GM19452 (cell line): ENCODE results near the gene NUAK2.

ENCODE experiments used
- ATAC-seq: cut with Tn5 transposase; IDR thresholded peaks from one replicate; pipeline ENCODE4 v1.9.1; 2021; ENCODE audit not compliant: unreplicated experiment

NUAK2 gene

GRCh38 chr1:205319081-205320018 lies 2.2 kb downstream of the NUAK2 start:
- ATAC-seq, result no peak

- ATAC-seq, result no peak
Observed at GRCh38 chr1:205318231-205318991, 3.1 kb downstream of the NUAK2 start.

- ATAC-seq, result no peak
Observed at GRCh38 chr1:205317311-205317917, 4.1 kb downstream of the NUAK2 start.

GRCh38 chr1:205316161-205316566 lies 5.4 kb downstream of the NUAK2 start:
- no peak for ATAC-seq

GRCh38 chr1:205315008-205315618 lies 6.4 kb downstream of the NUAK2 start:
- no peak for ATAC-seq

- no peak for ATAC-seq
Observed at GRCh38 chr1:205313563-205314308, 7.8 kb downstream of the NUAK2 start.

- no peak for ATAC-seq
Observed at GRCh38 chr1:205312866-205313562, 8.5 kb downstream of the NUAK2 start.

GRCh38 chr1:205310976-205311704 lies 10.4 kb downstream of the NUAK2 start:
- no peak for ATAC-seq

- ATAC-seq, result no peak
Observed at GRCh38 chr1:205309741-205310140, 11.8 kb downstream of the NUAK2 start.

GRCh38 chr1:205306929-205307566 lies 14.5 kb downstream of the NUAK2 start:
- no peak for ATAC-seq

- ATAC-seq, result no peak
Observed at GRCh38 chr1:205304695-205305070, 16.9 kb downstream of the NUAK2 start.

- ATAC-seq, result no peak
Observed at GRCh38 chr1:205304046-205304694, 17.4 kb downstream of the NUAK2 start.

GRCh38 chr1:205303247-205303888 lies 18.2 kb downstream of the NUAK2 start:
- no peak for ATAC-seq

- no peak for ATAC-seq
Observed at GRCh38 chr1:205301842-205302588, 19.5 kb downstream of the NUAK2 start.

- ATAC-seq, result no peak
Observed at GRCh38 chr1:205301205-205301821, 20.2 kb downstream of the NUAK2 start.

- no peak for ATAC-seq
Observed at GRCh38 chr1:205300149-205300548, 21.4 kb downstream of the NUAK2 start.
